ENCODE results near the gene CELA1.

- no peak for TF ChIP-seq CTCF (conservative IDR thresholded peaks at IDR 0.05; ENCODE audit: low read length)
- no peak for TF ChIP-seq EZH2phosphoT487 (IDR thresholded peaks at IDR 0.05; ENCODE audit: borderline replicate concordance, low read depth, low read length)
Observed at GRCh38 chr12:51333536-51333935, 12.9 kb downstream of the CELA1 start.

Data from OCI-LY7 (cell line).